H9 (cell line): Measurements from ENCODE around the gene GALNT12. TPM values are rescaled to one million over a fixed set of nuclear protein-coding genes. Genes with fewer than 3 reads are reported as not detected.

ENCODE experiments used
- DNase-seq: peaks from one replicate; pipeline ENCODE4 v3.0.0-alpha.2; 2017
- H2AFZ ChIP-seq: one replicate; pipeline ENCODE4 v1.6.1; 2013; ENCODE audit warnings: mild to moderate bottlenecking, low read length, control low read depth, moderate library complexity
- H2AK5ac ChIP-seq: 2 replicates; pipeline ENCODE4 v1.6.1; 2013; ENCODE audit warnings: low read length, control low read depth, mixed read lengths; ENCODE audit not compliant: insufficient read length
- H2BK120ac ChIP-seq: one replicate; pipeline ENCODE4 v1.6.1; 2013; ENCODE audit warnings: low read depth, mild to moderate bottlenecking, low read length, control low read depth, inconsistent platforms; ENCODE audit not compliant: poor library complexity, severe bottlenecking
- H2BK12ac ChIP-seq: 2 replicates; pipeline ENCODE4 v1.6.1; 2013; ENCODE audit warnings: low read length, control low read depth, mixed read lengths, low read depth; ENCODE audit not compliant: insufficient read length
- H2BK15ac ChIP-seq: 2 replicates; pipeline ENCODE4 v1.6.1; 2013; ENCODE audit warnings: low read depth, low read length, control low read depth
- H2BK20ac ChIP-seq: one replicate; pipeline ENCODE4 v1.6.1; 2013; ENCODE audit warnings: low read depth, mild to moderate bottlenecking, low read length, control low read depth, inconsistent platforms; ENCODE audit not compliant: poor library complexity, severe bottlenecking
- H2BK5ac ChIP-seq: 2 replicates; pipeline ENCODE4 v1.6.1; 2013; ENCODE audit warnings: low read length, control low read depth, mixed read lengths; ENCODE audit not compliant: insufficient read length
- H3K14ac ChIP-seq: 2 replicates; pipeline ENCODE4 v1.6.1; 2013; ENCODE audit warnings: low read length, control low read depth; ENCODE audit not compliant: insufficient read depth
- H3K18ac ChIP-seq: 2 replicates; pipeline ENCODE4 v1.6.1; 2013; ENCODE audit warnings: low read depth, mild to moderate bottlenecking, mixed read lengths, low read length, control low read depth; ENCODE audit not compliant: insufficient read length
- H3K23ac ChIP-seq: 2 replicates; pipeline ENCODE4 v1.6.1; 2013; ENCODE audit warnings: low read length, control low read depth, mixed read lengths, low read depth; ENCODE audit not compliant: insufficient read length
- H3K23me2 ChIP-seq: 2 replicates; pipeline ENCODE4 v1.6.1; 2013; ENCODE audit warnings: low read depth, mild to moderate bottlenecking, mixed read lengths, low read length, control low read depth; ENCODE audit not compliant: insufficient read length, poor library complexity, severe bottlenecking
- H3K27ac ChIP-seq: 2 replicates; pipeline ENCODE4 v1.5.1; 2013; ENCODE audit warnings: low read length, control low read depth, mixed read lengths, low read depth; ENCODE audit not compliant: insufficient read length
- H3K27me3 ChIP-seq: 2 replicates; pipeline ENCODE4 v1.6.1; 2013; ENCODE audit warnings: low read length, control low read depth, inconsistent platforms; ENCODE audit not compliant: insufficient read depth
- H3K4ac ChIP-seq: 2 replicates; pipeline ENCODE4 v1.6.1; 2013; ENCODE audit warnings: low read depth, mild to moderate bottlenecking, control low read depth, inconsistent platforms, low read length, moderate library complexity
- H3K4me1 ChIP-seq: 2 replicates; pipeline ENCODE4 v1.6.1; 2013; ENCODE audit warnings: low read length, control low read depth, inconsistent platforms; ENCODE audit not compliant: insufficient read depth
- H3K4me2 ChIP-seq: 2 replicates; pipeline ENCODE4 v1.6.1; 2013; ENCODE audit warnings: low read length, control low read depth, mixed read lengths; ENCODE audit not compliant: insufficient read length, insufficient read depth
- H3K56ac ChIP-seq: 2 replicates; pipeline ENCODE4 v1.6.1; 2013; ENCODE audit warnings: low read depth, mild to moderate bottlenecking, mixed read lengths, low read length, control low read depth; ENCODE audit not compliant: insufficient read length
- H3K79me1 ChIP-seq: 2 replicates; pipeline ENCODE4 v1.6.1; 2013; ENCODE audit warnings: low read depth, mild to moderate bottlenecking, moderate library complexity, low read length, control low read depth, inconsistent platforms; ENCODE audit not compliant: insufficient read depth, poor library complexity, severe bottlenecking
- H3K79me2 ChIP-seq: 2 replicates; pipeline ENCODE4 v1.6.1; 2013; ENCODE audit warnings: low read length, control low read depth, inconsistent platforms; ENCODE audit not compliant: insufficient read depth
- H3K9ac ChIP-seq: 2 replicates; pipeline ENCODE4 v1.6.1; 2013; ENCODE audit warnings: low read length, control low read depth, mixed read lengths; ENCODE audit not compliant: insufficient read length; ENCODE audit errors: extremely low read depth
- H3K9me3 ChIP-seq: one replicate; pipeline ENCODE4 v1.6.1; 2013; ENCODE audit warnings: low read depth, low read length, inconsistent platforms; ENCODE audit not compliant: control insufficient read depth
- H3T11ph ChIP-seq: one replicate; pipeline ENCODE4 v1.6.1; 2013; ENCODE audit warnings: mild to moderate bottlenecking, low read length, control low read depth, inconsistent platforms
- H4K20me1 ChIP-seq: one replicate; pipeline ENCODE4 v1.6.1; 2013; ENCODE audit not compliant: control insufficient read depth, insufficient read length, insufficient read depth
- H4K5ac ChIP-seq: 2 replicates; pipeline ENCODE4 v1.6.1; 2013; ENCODE audit warnings: low read depth, mild to moderate bottlenecking, mixed read lengths, low read length, control low read depth; ENCODE audit not compliant: insufficient read length
- H4K8ac ChIP-seq: replicated peaks from 2 replicates; pipeline ENCODE4 v1.6.1; 2013; ENCODE audit warnings: low read length, control low read depth, mixed read lengths, low read depth; ENCODE audit not compliant: insufficient read length
- H4K91ac ChIP-seq: 2 replicates; pipeline ENCODE4 v1.6.1; 2013; ENCODE audit warnings: low read depth, mild to moderate bottlenecking, moderate library complexity, mixed read lengths, low read length, control low read depth; ENCODE audit not compliant: insufficient read length
- H3K27ac Mint-ChIP-seq, 3 experiments: 2 replicates in 2 of 3; 3 replicates in 1 of 3; pipeline ENCODE4 v1.8.0; 2020 to 2021; ENCODE audit warnings: mixed read lengths in 3 of 3, mild to moderate bottlenecking in 1 of 3, moderate library complexity in 1 of 3
- H3K27me3 Mint-ChIP-seq: 2 replicates; pipeline ENCODE4 v1.8.0; 2021; ENCODE audit warnings: low read depth, mild to moderate bottlenecking, moderate library complexity, mixed read lengths
- H3K36me3 Mint-ChIP-seq, 3 experiments: 2 replicates in 2 of 3; 3 replicates in 1 of 3; pipeline ENCODE4 v1.8.0; 2020 to 2021; ENCODE audit warnings: low read depth in 3 of 3, mixed read lengths in 3 of 3; ENCODE audit not compliant: insufficient read depth in 1 of 3
- H3K4me1 Mint-ChIP-seq, 2 experiments: 2 replicates each; pipeline ENCODE4 v1.8.0; 2020; ENCODE audit warnings: mixed read lengths in 2 of 2
- H3K4me3 Mint-ChIP-seq, 2 experiments: 2 replicates in 1 of 2; 3 replicates in 1 of 2; pipeline ENCODE4 v1.8.0; 2020 to 2021; ENCODE audit warnings: mild to moderate bottlenecking in 2 of 2, mixed read lengths in 2 of 2, moderate library complexity in 1 of 2
- H3K9me3 Mint-ChIP-seq, 2 experiments: 2 replicates in 1 of 2; 3 replicates in 1 of 2; pipeline ENCODE4 v1.8.0; 2020; ENCODE audit warnings: mild to moderate bottlenecking in 2 of 2, mixed read lengths in 2 of 2, moderate library complexity in 1 of 2
- CTCF ChIP-seq: fragments of 200-600 bp; sonication (generic); conservative IDR thresholded peaks from 3 replicates; pipeline ENCODE4 v1.8.0; 2021; ENCODE audit warnings: antibody characterized with exemption, mild to moderate bottlenecking
- WGBS: extraction: QIAGEN DNeasy Blood & Tissue Kit; methylation state at CpG from one replicate; pipeline ENCODE4 v1.1.7; 2013; ENCODE audit warnings: missing lambda C conversion rate, low lambda C conversion rate, mixed read lengths; ENCODE audit not compliant: insufficient read length; ENCODE audit errors: extremely low coverage; 5-methylcytosine and 5-hydroxymethylcytosine counted together
- total RNA-seq: library from RNA; stranded (reverse); gene quantifications from 2 replicates; pipeline ENCODE4 v1.2.1, GENCODE V29; 2021

Gene GALNT12
- total RNA-seq, 1 experiment from 2014 or later: 18.0 TPM

DNA sequence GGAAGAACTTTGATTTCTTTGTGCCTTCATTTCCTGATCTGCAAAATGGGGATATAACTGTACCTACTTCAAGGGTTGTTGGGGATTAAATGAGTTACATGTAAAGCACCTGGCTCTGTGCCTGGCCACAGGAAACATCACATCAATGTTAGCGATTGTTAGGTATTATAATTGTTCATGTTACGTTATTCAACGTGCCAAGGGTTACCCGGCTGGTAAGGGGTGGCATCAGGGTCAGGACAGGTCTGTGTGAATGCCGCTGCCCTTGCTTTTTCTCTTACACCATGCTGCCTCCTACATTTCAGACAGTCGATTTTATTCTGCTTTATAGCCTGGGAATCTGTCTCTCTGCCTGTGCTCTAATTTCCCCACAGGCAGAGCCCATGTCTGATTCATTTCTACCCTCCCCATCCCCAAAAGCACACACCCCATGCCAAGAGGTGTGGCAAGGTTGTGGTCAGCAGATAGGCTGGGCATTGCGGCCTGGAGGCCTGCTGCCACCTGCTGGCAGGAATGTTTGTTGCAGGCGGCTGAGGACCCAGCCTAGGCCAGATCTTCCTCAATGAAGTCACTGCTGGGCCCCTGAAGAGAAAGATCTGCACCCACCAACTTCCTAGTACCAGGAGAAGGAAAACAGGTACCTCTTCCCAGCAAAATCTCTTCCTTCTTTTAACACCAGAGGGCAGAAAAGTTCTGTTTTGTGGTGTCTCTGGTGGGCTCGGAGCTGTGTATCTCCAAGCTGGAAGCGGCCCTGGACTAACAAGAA is 16.4 kb upstream of the GALNT12 start:
- no peak overlapping the region for H2BK120ac ChIP-seq
- TF ChIP-seq CTCF: peak; percentile 99
- Mint-ChIP-seq H3K4me1 (peaks cover 35 to 38% of the 10 kb centered on the region in 2 experiments), H3K9me3 (no peaks in the 10 kb centered on the region; a peak in 1 of 5 replicates), H3K27ac (peak overlapping the region; percentile 75 to 97 (median 82); a peak in 5 of 7 replicates), H3K36me3 (peaks cover 24 to 43% (median 35%) of the 10 kb centered on the region in 3 experiments), H3K27me3 (no peaks in the 10 kb centered on the region), H3K4me3 (no peak overlapping the region)
- no peak overlapping the region for H2AFZ ChIP-seq
- no peak overlapping the region for H4K5ac ChIP-seq
- WGBS: no CpG with 5 or more reads among the region's 10 CpGs
- no peak overlapping the region for H3K9ac ChIP-seq
- no peaks in the 10 kb centered on the region for H3K9me3 ChIP-seq
- no peak overlapping the region for H3K23ac ChIP-seq
- no peak overlapping the region for H4K8ac ChIP-seq
- H3K27me3 ChIP-seq: no peaks in the 10 kb centered on the region
- no peak overlapping the region for H3K56ac ChIP-seq
- H3T11ph ChIP-seq: no peak overlapping the region
- H3K4ac ChIP-seq: no peak overlapping the region
- peaks cover 7% of the 10 kb centered on the region for H3K79me1 ChIP-seq
- no peak overlapping the region for H2AK5ac ChIP-seq
- H3K27ac ChIP-seq: peak overlapping the region; percentile 19
- no peak overlapping the region for H2BK15ac ChIP-seq
- peaks cover 4% of the 10 kb centered on the region for H4K20me1 ChIP-seq
- H3K23me2 ChIP-seq: peaks cover 4% of the 10 kb centered on the region
- H3K4me2 ChIP-seq: no peak overlapping the region
- no peak overlapping the region for H2BK12ac ChIP-seq
- H3K14ac ChIP-seq: no peak overlapping the region
- peak; percentile 90 for DNase-seq
- H3K4me1 ChIP-seq: peaks cover 4% of the 10 kb centered on the region; the same call in 1 of the 2 replicates
- H2BK5ac ChIP-seq: no peak overlapping the region
- no peak overlapping the region for H4K91ac ChIP-seq
- H2BK20ac ChIP-seq: no peak overlapping the region
- H3K18ac ChIP-seq: no peak overlapping the region
- peaks cover 6% of the 10 kb centered on the region; the same call in 1 of the 2 replicates for H3K79me2 ChIP-seq
